K562 (cell line): ENCODE results near the gene ZDHHC14. TPM values are rescaled to one million over a fixed set of nuclear protein-coding genes. Genes with fewer than 3 reads are reported as not detected.

Experiments
- EHMT2 ChIP-seq: fragments of 450-650 bp; IDR thresholded peaks from 2 replicates; pipeline ENCODE4 v1.6.1; 2018; ENCODE audit warnings: antibody characterized with exemption
- FOXA3 ChIP-seq, 2 experiments: fragments of 450-650 bp in 1 of 2; sonication (generic) in 1 of 2; formaldehyde crosslinking; IDR thresholded peaks in 1 of 2; conservative IDR thresholded peaks in 1 of 2; 2 replicates each; pipeline versions ENCODE4 v1.4.0 to v1.8.0; 2020 to 2022; ENCODE audit warnings: mild to moderate bottlenecking in 2 of 2, missing genetic modification reagents in 1 of 2
- GABPB2 ChIP-seq: fragments of 250-450 bp; sonication (Bioruptor Pico); conservative IDR thresholded peaks from 2 replicates; pipeline ENCODE4 v1.5.1; 2021; ENCODE audit warnings: mild to moderate bottlenecking
- MTA1 ChIP-seq: fragments of 450-650 bp; IDR thresholded peaks from 2 replicates; pipeline ENCODE4 v1.6.1; 2017; ENCODE audit warnings: borderline replicate concordance
- POLR2A ChIP-seq: fragments of 450-650 bp; conservative IDR thresholded peaks from 2 replicates; pipeline ENCODE4 v1.6.1; 2016
- SMAD4 ChIP-seq: fragments of 250-450 bp; sonication (Bioruptor Pico); conservative IDR thresholded peaks from 2 replicates; pipeline ENCODE4 v1.8.0; 2021; ENCODE audit warnings: inconsistent platforms, mild to moderate bottlenecking, moderate library complexity
- STAG1 ChIP-seq: sonication (generic); formaldehyde crosslinking; IDR thresholded peaks from 2 replicates; pipeline ENCODE4 v1.5.0; 2020; ENCODE audit warnings: missing genetic modification reagents, borderline replicate concordance
- ZBTB11 ChIP-seq, 3 experiments: fragments of 200-800 bp in 1 of 3; fragments of 250-450 bp in 1 of 3; fragments of 450-650 bp in 1 of 3; sonication (Bioruptor Pico) in 1 of 3; sonication (Bioruptor generic) in 1 of 3; formaldehyde crosslinking in 1 of 3; IDR thresholded peaks; 2 replicates each; pipeline versions ENCODE4 v1.6.1 to v1.8.0; 2016 to 2022; ENCODE audit warnings: mild to moderate bottlenecking in 2 of 3, missing genetic modification characterization in 2 of 3, missing compliant biosample characterization in 1 of 3, moderate library complexity in 1 of 3
- ZNF583 ChIP-seq: fragments of 250-450 bp; sonication (Bioruptor Pico); IDR thresholded peaks from 2 replicates; pipeline ENCODE4 v1.4.0; 2020
- polyA plus RNA-seq, 8 experiments: library from polyadenylated mRNA; depleted of rRNA in 4 of 8; stranded (reverse) in 5 of 8; unstranded in 3 of 8; fragments of >200 nt; fragmentation: Nextera tagmentation in 2 of 8; fragmentation: Illumina TruSeq in 1 of 8; extraction: Ambion mirVana in 2 of 8; extraction: Trizol in 1 of 8; gene quantifications; 2 replicates each; pipeline versions ENCODE4 v1.2.1 to v1.2.3, GENCODE V29; 2011 to 2014; ENCODE audit warnings: inconsistent platforms in 1 of 8, missing spikeins in 1 of 8
- total RNA-seq, 7 experiments: library from RNA; depleted of rRNA in 6 of 7; stranded (reverse); fragments of >200 nt in 6 of 7; fragmentation: Illumina TruSeq in 2 of 7; extraction: Trizol in 2 of 7; gene quantifications; 2 replicates each; pipeline versions ENCODE4 v1.2.1 to v1.2.3, GENCODE V29; 2011 to 2021; ENCODE audit warnings: low replicate concordance in 1 of 7
- TF ChIP-seq, protein P1 (sequence below), 2 experiments: fragments of 450-650 bp in 1 of 2; sonication (generic) in 1 of 2; formaldehyde crosslinking in 1 of 2; IDR thresholded peaks in 1 of 2; conservative IDR thresholded peaks in 1 of 2; 2 replicates each; pipeline versions ENCODE4 v1.6.1 to v1.8.1; 2016 to 2023; ENCODE audit warnings: mild to moderate bottlenecking in 2 of 2, moderate library complexity in 2 of 2, inconsistent platforms in 1 of 2, missing genetic modification reagents in 1 of 2
- TF ChIP-seq, protein P2 (sequence below): IDR thresholded peaks from 3 replicates; pipeline ENCODE4 v1.6.1; 2011; ENCODE audit warnings: borderline replicate concordance, mild to moderate bottlenecking; ENCODE audit not compliant: insufficient read length, insufficient read depth
- TF ChIP-seq, protein P3 (sequence below): conservative IDR thresholded peaks from 2 replicates; pipeline ENCODE4 v1.6.1; 2011; ENCODE audit warnings: low read depth, mild to moderate bottlenecking, low read length; ENCODE audit not compliant: control insufficient read depth
- TF ChIP-seq, protein P4 (sequence below): fragments of 450-650 bp; IDR thresholded peaks from 2 replicates; pipeline ENCODE4 v1.6.1; 2016
- TF ChIP-seq, protein P5 (sequence below), 2 experiments: fragments of 250-450 bp in 1 of 2; fragments of 450-650 bp in 1 of 2; sonication (Bioruptor Pico) in 1 of 2; IDR thresholded peaks; 2 replicates each; pipeline versions ENCODE4 v1.6.1 to v1.8.0; 2016 to 2021; ENCODE audit warnings: mild to moderate bottlenecking in 2 of 2, moderate library complexity in 2 of 2, missing compliant biosample characterization in 1 of 2, missing genetic modification characterization in 1 of 2
- TF ChIP-seq, protein P6 (sequence below): fragments of 200-800 bp; sonication (Bioruptor generic); IDR thresholded peaks from 2 replicates; pipeline ENCODE4 v1.6.1; 2017; ENCODE audit warnings: missing genetic modification characterization, missing compliant biosample characterization

The ZDHHC14 gene
- total and polyA plus RNA-seq, 9 of the 15 experiments (the other 6 are each of a cell fraction or from before 2014, with no cell fraction given): 0.92 to 23.1 (median 13.8) TPM

GRCh38 chr6:157459327-157459726, 78.3 kb downstream of the ZDHHC14 start (continued):
- TF ChIP-seq, protein P1, sequence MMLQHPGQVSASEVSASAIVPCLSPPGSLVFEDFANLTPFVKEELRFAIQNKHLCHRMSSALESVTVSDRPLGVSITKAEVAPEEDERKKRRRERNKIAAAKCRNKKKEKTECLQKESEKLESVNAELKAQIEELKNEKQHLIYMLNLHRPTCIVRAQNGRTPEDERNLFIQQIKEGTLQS (IDR thresholded peaks at IDR 0.05): peak; percentile 73
- TF ChIP-seq, protein P1 (CRISPR knock-in tag; conservative IDR thresholded peaks at IDR 0.05): no peak
- peak; percentile 62 for TF ChIP-seq EHMT2
- TF ChIP-seq ZBTB11 (CRISPR knock-in tag; IDR thresholded peaks at IDR 0.05): 0 out of 6 replicates have a peak, but pooled peaks of 1 of the 3 experiments have one; percentile 32
- TF ChIP-seq ZNF583 (CRISPR knock-in tag): no peak
- TF ChIP-seq POLR2A: no peak
- peak; percentile 60; the same call in 1 of the 2 replicates for TF ChIP-seq MTA1
- TF ChIP-seq FOXA3 (CRISPR knock-in tag; conservative IDR thresholded peaks at IDR 0.05 in 1 of 2, IDR thresholded peaks at IDR 0.05 in 1 of 2): no peak
- TF ChIP-seq, protein P2, sequence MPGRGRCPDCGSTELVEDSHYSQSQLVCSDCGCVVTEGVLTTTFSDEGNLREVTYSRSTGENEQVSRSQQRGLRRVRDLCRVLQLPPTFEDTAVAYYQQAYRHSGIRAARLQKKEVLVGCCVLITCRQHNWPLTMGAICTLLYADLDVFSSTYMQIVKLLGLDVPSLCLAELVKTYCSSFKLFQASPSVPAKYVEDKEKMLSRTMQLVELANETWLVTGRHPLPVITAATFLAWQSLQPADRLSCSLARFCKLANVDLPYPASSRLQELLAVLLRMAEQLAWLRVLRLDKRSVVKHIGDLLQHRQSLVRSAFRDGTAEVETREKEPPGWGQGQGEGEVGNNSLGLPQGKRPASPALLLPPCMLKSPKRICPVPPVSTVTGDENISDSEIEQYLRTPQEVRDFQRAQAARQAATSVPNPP: no peak
- TF ChIP-seq SMAD4 (CRISPR knock-in tag): peak; percentile 46; the same call in 1 of the 2 replicates
- TF ChIP-seq STAG1 (CRISPR knock-in tag): 0 out of 2 replicates have a peak, but pooled peaks have one; percentile 22
- TF ChIP-seq, protein P3, sequence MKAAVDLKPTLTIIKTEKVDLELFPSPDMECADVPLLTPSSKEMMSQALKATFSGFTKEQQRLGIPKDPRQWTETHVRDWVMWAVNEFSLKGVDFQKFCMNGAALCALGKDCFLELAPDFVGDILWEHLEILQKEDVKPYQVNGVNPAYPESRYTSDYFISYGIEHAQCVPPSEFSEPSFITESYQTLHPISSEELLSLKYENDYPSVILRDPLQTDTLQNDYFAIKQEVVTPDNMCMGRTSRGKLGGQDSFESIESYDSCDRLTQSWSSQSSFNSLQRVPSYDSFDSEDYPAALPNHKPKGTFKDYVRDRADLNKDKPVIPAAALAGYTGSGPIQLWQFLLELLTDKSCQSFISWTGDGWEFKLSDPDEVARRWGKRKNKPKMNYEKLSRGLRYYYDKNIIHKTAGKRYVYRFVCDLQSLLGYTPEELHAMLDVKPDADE: no peak
- TF ChIP-seq, protein P4, sequence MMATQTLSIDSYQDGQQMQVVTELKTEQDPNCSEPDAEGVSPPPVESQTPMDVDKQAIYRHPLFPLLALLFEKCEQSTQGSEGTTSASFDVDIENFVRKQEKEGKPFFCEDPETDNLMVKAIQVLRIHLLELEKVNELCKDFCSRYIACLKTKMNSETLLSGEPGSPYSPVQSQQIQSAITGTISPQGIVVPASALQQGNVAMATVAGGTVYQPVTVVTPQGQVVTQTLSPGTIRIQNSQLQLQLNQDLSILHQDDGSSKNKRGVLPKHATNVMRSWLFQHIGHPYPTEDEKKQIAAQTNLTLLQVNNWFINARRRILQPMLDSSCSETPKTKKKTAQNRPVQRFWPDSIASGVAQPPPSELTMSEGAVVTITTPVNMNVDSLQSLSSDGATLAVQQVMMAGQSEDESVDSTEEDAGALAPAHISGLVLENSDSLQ: peak; percentile 34; the same call in 1 of the 2 replicates
- TF ChIP-seq, protein P5, sequence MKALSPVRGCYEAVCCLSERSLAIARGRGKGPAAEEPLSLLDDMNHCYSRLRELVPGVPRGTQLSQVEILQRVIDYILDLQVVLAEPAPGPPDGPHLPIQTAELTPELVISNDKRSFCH (CRISPR knock-in tag; IDR thresholded peaks at IDR 0.05): no peak
- TF ChIP-seq, protein P5 (tag; IDR thresholded peaks at IDR 0.05): 0 out of 2 replicates have a peak, but pooled peaks have one; percentile 11
- TF ChIP-seq, protein P6, sequence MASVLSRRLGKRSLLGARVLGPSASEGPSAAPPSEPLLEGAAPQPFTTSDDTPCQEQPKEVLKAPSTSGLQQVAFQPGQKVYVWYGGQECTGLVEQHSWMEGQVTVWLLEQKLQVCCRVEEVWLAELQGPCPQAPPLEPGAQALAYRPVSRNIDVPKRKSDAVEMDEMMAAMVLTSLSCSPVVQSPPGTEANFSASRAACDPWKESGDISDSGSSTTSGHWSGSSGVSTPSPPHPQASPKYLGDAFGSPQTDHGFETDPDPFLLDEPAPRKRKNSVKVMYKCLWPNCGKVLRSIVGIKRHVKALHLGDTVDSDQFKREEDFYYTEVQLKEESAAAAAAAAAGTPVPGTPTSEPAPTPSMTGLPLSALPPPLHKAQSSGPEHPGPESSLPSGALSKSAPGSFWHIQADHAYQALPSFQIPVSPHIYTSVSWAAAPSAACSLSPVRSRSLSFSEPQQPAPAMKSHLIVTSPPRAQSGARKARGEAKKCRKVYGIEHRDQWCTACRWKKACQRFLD (CRISPR knock-in tag): 0 out of 2 replicates have a peak, but pooled peaks have one; percentile 19
- no peak for TF ChIP-seq GABPB2
